ENCODE measurements around the gene TNFRSF14. TPM values are rescaled to one million over a fixed set of nuclear protein-coding genes. Genes with fewer than 3 reads are reported as not detected.

TNFRSF14 gene
- total and polyA plus RNA-seq, 9 of the 15 experiments (the other 6 are each of a cell fraction or from before 2014, with no cell fraction given): 0.11 to 2.3 (median 0.68) TPM; not detected in 2

DNA sequence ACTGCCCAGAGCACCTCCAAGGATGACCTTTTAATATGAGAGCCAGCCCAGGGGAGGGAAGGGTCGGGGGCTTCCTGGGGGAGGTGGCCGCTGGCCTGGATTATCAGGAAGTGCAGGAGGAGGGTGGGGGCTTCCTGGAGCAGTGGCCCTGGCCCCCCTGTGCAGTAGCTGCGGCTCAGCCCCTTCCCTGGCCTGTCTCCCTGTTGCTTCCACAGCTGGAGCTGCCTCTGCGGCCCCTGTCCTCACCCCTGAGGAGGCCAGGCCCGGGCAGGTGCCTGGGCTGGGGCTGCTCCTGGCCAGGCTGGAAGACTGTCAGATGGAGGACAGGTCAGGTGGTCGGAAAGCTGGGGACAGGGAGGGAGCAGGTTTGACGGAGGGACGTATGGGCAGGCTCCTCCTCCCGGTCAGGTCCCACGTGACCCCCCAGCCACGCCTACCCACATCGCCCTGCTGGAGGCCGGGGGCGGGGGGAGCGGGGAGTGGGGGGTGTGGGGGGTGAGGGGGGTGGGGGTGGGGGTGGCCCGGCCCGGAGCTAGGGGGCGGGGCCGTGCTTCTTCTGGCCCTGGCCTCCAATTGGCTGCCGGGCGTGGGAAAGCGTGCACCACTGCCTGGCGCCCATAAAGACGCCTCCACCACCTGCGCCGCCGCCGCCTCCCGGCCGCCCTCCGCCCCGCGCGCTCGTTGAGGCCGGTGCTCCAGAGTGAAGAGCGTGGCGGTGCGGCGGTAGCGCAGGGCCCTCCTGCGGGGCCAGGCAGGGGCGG lies 10.2 kb upstream of the TNFRSF14 start (continued):
- TF ChIP-seq GATA2 (CRISPR knock-in tag; IDR thresholded peaks at IDR 0.05): no peak
- no peak for TF ChIP-seq ZNF77 (CRISPR knock-in tag; IDR thresholded peaks at IDR 0.05)
- no peak for TF ChIP-seq ZNF586 (CRISPR knock-in tag; conservative IDR thresholded peaks at IDR 0.05)
- TF ChIP-seq MTA1 (IDR thresholded peaks at IDR 0.05; ENCODE audit: borderline replicate concordance): no peak
- peak; percentile 87 for TF ChIP-seq L3MBTL2 (IDR thresholded peaks at IDR 0.05)
- no peak; a peak in 1 of 4 replicates for TF ChIP-seq SIN3A (IDR thresholded peaks at IDR 0.05; ENCODE audit: borderline replicate concordance in 2 of 2, control insufficient read depth in 1 of 2, low read depth in 2 of 2, low read length in 2 of 2)
- TF ChIP-seq FOXJ2 (tag; IDR thresholded peaks at IDR 0.05): peak; percentile 46; the same call in 1 of the 2 replicates
- no peak for TF ChIP-seq MXI1 (IDR thresholded peaks at IDR 0.05; ENCODE audit: low read depth, low read length)
- TF ChIP-seq TAF1 (IDR thresholded peaks at IDR 0.05; ENCODE audit: control insufficient read depth, extremely low read depth, insufficient read depth, low read length, severe bottlenecking): no peak
- no peak for TF ChIP-seq ZNF449 (CRISPR knock-in tag; IDR thresholded peaks at IDR 0.05)
- no peak for TF ChIP-seq SMARCA5 (IDR thresholded peaks at IDR 0.05)
- TF ChIP-seq MECOM (CRISPR knock-in tag; IDR thresholded peaks at IDR 0.05): no peak
- TF ChIP-seq PHF21A (IDR thresholded peaks at IDR 0.05; ENCODE audit: borderline replicate concordance, low read depth): 0 out of 2 replicates have a peak, but pooled peaks have one; percentile 39
- TF ChIP-seq POLR2AphosphoS5 (IDR thresholded peaks at IDR 0.05; ENCODE audit: control insufficient read depth, insufficient read depth, low read depth, low read length): peak; percentile 42; the same call in 1 of the 2 replicates
- no peak for TF ChIP-seq KAT8 (IDR thresholded peaks at IDR 0.05; ENCODE audit: low read depth)
- TF ChIP-seq ZNF324 (CRISPR knock-in tag; IDR thresholded peaks at IDR 0.05): no peak
- no peak for TF ChIP-seq SLC30A9 (CRISPR knock-in tag; IDR thresholded peaks at IDR 0.05)
- TF ChIP-seq CTCFL (IDR thresholded peaks at IDR 0.05; ENCODE audit: borderline replicate concordance, insufficient read depth, low read depth, low read length, poor library complexity, severe bottlenecking): no peak
- 0 out of 2 replicates have a peak, but pooled peaks have one; percentile 77 for TF ChIP-seq SRSF1 (IDR thresholded peaks at IDR 0.05; ENCODE audit: low read depth, low read length)
- TF ChIP-seq, protein P1, sequence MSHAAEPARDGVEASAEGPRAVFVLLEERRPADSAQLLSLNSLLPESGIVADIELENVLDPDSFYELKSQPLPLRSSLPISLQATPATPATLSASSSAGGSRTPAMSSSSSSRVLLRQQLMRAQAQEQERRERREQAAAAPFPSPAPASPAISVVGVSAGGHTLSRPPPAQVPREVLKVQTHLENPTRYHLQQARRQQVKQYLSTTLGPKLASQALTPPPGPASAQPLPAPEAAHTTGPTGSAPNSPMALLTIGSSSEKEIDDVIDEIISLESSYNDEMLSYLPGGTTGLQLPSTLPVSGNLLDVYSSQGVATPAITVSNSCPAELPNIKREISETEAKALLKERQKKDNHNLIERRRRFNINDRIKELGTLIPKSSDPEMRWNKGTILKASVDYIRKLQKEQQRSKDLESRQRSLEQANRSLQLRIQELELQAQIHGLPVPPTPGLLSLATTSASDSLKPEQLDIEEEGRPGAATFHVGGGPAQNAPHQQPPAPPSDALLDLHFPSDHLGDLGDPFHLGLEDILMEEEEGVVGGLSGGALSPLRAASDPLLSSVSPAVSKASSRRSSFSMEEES (CRISPR knock-in tag; IDR thresholded peaks at IDR 0.05): peak; percentile 90
- TF ChIP-seq ERF (CRISPR knock-in tag; IDR thresholded peaks at IDR 0.05): no peak
- no peak; the same call in 1 of the 2 replicates for TF ChIP-seq ZNF395 (CRISPR knock-in tag; IDR thresholded peaks at IDR 0.05)
